ENCODE measurements around the gene LDB2.

DNA sequence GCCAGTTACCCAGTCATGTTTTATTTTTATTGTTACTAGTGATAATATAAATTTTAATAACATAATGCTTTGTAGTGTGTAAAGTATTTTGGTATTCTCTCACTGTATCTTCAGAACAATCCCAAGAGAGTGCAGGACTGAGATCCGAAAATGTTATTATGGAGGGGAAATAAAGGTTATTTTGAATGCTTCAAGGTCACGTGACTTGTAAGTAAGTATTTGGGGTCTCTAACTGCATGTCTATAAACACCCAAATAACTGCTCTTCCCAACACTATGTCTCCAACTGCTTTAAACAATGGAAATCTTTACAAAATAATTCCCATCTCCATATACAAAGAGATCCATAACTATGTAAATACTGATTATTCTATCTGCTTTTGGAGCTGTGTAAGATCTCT lies 302.2 kb downstream of the LDB2 start:
- TF ChIP-seq CTCF (IDR thresholded peaks at IDR 0.05; ENCODE audit: insufficient read depth, low read depth, low read length), result no peak
- TF ChIP-seq EZH2 (IDR thresholded peaks at IDR 0.05; ENCODE audit: insufficient read depth, low read length), result no peak

Measured in astrocyte (in vitro differentiated cells and primary cell).